ENCODE results near the gene KRT7.

The KRT7 gene

GRCh38 chr12:52245962-52246569, 13.0 kb downstream of the KRT7 start:
- H3K4me3 ChIP-seq (ENCODE audit: low read depth, low read length), result no peak overlapping the region
- no peak for TF ChIP-seq CTCF (IDR thresholded peaks at IDR 0.05; ENCODE audit: control insufficient read depth, extremely low read depth, insufficient read depth)
- no peak for DNase-seq (ENCODE audit: low read depth)

GRCh38 chr12:52246720-52247621, 13.9 kb downstream of the KRT7 start:
- no peak overlapping the region for H3K4me3 ChIP-seq (ENCODE audit: low read depth, low read length)
- no peak for TF ChIP-seq CTCF (IDR thresholded peaks at IDR 0.05; ENCODE audit: control insufficient read depth, extremely low read depth, insufficient read depth)
- DNase-seq (ENCODE audit: low read depth), result no peak

DNA sequence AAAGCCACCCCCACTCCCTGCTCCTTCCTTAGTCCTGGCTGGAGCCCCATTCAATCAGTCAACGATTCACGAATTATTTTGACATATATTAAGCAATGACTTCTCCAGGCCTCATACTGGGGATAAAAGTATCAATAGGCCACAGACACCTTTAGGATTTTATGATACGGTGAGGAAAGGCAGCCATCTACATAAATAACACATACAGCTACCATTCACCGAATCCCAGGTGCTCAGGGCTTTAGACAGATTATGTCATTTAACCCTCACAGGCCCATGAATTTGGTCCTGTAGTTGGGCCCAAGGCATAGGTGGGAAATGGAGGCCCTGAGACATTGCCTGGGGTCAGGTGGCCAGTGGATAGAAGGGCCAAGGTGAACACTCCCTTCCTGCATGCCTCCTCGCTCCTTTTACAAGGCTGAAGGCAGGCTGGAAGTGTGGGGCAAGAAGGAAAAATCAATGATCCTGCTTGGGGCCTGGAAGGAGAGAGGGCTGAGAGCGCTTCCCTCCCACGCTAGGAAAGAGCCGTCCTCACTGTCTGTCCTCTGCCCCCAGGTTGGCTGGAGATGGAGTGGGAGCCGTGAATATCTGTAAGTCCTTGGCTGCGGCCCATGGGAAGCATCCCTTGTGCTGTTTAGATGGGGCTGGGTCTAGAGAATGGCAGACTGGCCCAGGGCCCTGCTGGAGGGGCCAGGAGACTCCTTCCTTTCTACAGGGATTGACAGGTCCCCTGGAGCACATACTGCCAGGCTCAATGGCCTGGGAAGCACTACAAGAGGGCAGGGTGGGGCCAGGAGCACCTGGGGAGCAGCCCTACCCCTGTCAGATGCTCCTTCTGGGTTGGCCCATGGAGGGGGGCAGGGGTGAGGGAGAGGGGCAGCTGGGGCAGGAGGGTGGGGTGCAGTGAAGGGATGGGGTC, 14.8 kb downstream of the KRT7 start:
- no peak for TF ChIP-seq CTCF (IDR thresholded peaks at IDR 0.05; ENCODE audit: control insufficient read depth, extremely low read depth, insufficient read depth)
- DNase-seq (ENCODE audit: low read depth), result no peak
- H3K4me3 ChIP-seq (ENCODE audit: low read depth, low read length), result no peak overlapping the region

DNA sequence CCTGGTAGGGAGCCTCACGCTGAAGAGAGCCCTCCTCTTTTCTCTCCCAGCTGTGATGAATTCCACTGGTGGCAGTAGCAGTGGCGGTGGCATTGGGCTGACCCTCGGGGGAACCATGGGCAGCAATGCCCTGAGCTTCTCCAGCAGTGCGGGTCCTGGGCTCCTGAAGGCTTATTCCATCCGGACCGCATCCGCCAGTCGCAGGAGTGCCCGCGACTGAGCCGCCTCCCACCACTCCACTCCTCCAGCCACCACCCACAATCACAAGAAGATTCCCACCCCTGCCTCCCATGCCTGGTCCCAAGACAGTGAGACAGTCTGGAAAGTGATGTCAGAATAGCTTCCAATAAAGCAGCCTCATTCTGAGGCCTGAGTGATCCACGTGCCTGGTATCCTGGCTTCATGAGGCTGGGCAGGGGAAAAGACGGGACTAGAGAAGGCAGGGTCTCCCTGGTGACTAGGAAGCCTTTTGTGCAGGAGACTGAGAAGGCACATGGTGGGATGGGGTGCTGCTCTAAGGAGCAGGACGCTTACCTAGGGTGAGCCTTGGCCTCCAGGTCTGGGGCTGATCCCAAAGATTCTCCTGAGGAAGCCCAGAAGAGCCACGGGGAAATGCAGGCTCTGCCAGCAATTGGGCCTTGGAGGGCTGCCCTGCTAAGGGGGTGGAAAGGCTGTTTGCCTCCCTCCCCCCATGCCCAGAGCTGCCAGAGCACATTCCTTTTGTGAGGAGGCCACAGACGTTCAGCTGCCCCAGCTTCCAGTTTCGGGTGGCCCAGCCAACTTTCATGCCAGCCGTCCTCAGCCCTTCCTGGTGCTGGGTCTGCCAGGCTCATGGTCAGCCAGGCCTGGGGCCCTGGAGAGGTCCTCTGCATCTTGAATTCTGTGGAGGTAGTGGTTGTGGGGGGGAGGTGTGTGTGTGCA, 15.8 kb downstream of the KRT7 start:
- DNase-seq (ENCODE audit: low read depth), result no peak
- TF ChIP-seq CTCF (IDR thresholded peaks at IDR 0.05; ENCODE audit: control insufficient read depth, extremely low read depth, insufficient read depth), result no peak
- no peak overlapping the region for H3K4me3 ChIP-seq (ENCODE audit: low read depth, low read length)

GRCh38 chr12:52249511-52250047, 16.5 kb downstream of the KRT7 start:
- no peak for TF ChIP-seq CTCF (IDR thresholded peaks at IDR 0.05; ENCODE audit: control insufficient read depth, extremely low read depth, insufficient read depth)
- DNase-seq (ENCODE audit: low read depth), result no peak
- no peak overlapping the region for H3K4me3 ChIP-seq (ENCODE audit: low read depth, low read length)

All from LNCaP clone FGC (cell line).